HCT116 (cell line): ENCODE measurements around the gene AURKAIP1. TPM values are rescaled to one million over a fixed set of nuclear protein-coding genes. Genes with fewer than 3 reads are reported as not detected.

Experiments used
- ATAC-seq: fragments of 200-7000 bp; cut with Tn5 transposase; 2 replicates; pipeline ENCODE4 v1.9.1; 2020; ENCODE audit warnings: mild to moderate bottlenecking, moderate library complexity
- BruUV-seq: library from RNA; stranded (reverse); fragments of 400-500 nt; replicated peaks from 2 replicates; lab custom pipeline; 2021; lab: Mats Ljungman, UMichigan
- CTCF ChIA-PET: fragments of 300-600 bp; sonication (Branson Sonifier 250); formaldehyde crosslinking; loops from one replicate; lab custom pipeline; 2021; ENCODE audit warnings: antibody characterized with exemption; lab: Charles Lee
- POLR2A ChIA-PET: fragments of 300-600, 350-600 bp; sonication (Branson Sonifier 250); formaldehyde crosslinking; loops from one replicate; lab custom pipeline; 2021; ENCODE audit warnings: antibody characterized with exemption; lab: Charles Lee
- RAD21 ChIA-PET, 2 experiments: fragments of 300-600 bp; sonication (Branson Sonifier 250); formaldehyde crosslinking; loops; one replicate each; lab custom pipeline; 2023; ENCODE audit warnings: low total read pairs in 2 of 2; ENCODE audit not compliant: uncharacterized antibody in 2 of 2, unreplicated experiment in 2 of 2, low non-redundant PET in 1 of 2; lab: Charles Lee
- DNase-seq: peaks from one replicate; pipeline ENCODE4 v3.0.0-alpha.2; 2010; ENCODE audit warnings: low read depth, low spot score
- H2AFZ ChIP-seq: fragments of 200-600 bp; shearing (Covaris generic), sonication (generic); 2 replicates; pipeline ENCODE4 v1.6.1; 2017; ENCODE audit warnings: low read depth, mixed run types, mixed read lengths, antibody characterized with exemption, low read length; ENCODE audit not compliant: poor library complexity, severe bottlenecking
- H3K27ac ChIP-seq: 2 replicates; pipeline ENCODE4 v1.5.1; 2012; ENCODE audit warnings: low read depth, low read length
- H3K27me3 ChIP-seq: fragments of 200-600 bp; sonication (generic); 2 replicates; pipeline ENCODE4 v1.6.1; 2016; ENCODE audit warnings: mixed run types, low read length, mixed read lengths; ENCODE audit not compliant: insufficient read depth
- H3K36me3 ChIP-seq, 2 experiments: fragments of 200-500 bp in 1 of 2; fragments of 200-600 bp in 1 of 2; sonication (Bioruptor generic) in 1 of 2; sonication (generic) in 1 of 2; 2 replicates each; pipeline versions ENCODE4 v1.5.1 to v1.6.1; 2014 to 2016; ENCODE audit warnings: low read length in 2 of 2, inconsistent platforms in 1 of 2, mixed read lengths in 1 of 2, mixed run types in 1 of 2; ENCODE audit not compliant: insufficient read depth in 2 of 2, control insufficient read depth in 1 of 2
- H3K4me1 ChIP-seq, 2 experiments: fragments of 200-600 bp in 1 of 2; sonication (generic) in 1 of 2; 2 replicates each; pipeline versions ENCODE4 v1.5.1 to v1.6.1; 2012 to 2017; ENCODE audit warnings: low read length in 2 of 2, inconsistent platforms in 1 of 2, mild to moderate bottlenecking in 1 of 2, mixed read lengths in 1 of 2, mixed run types in 1 of 2, moderate library complexity in 1 of 2; ENCODE audit not compliant: insufficient read depth in 2 of 2, control insufficient read depth in 1 of 2
- H3K4me2 ChIP-seq: fragments of 200-600 bp; sonication (generic); 2 replicates; pipeline ENCODE4 v1.6.1; 2017; ENCODE audit warnings: mixed run types, low read length, mixed read lengths
- H3K4me3 ChIP-seq, 2 experiments: fragments of 200-600 bp in 1 of 2; sonication (generic) in 1 of 2; replicated peaks in 1 of 2; 2 replicates each; pipeline ENCODE4 v1.5.1; 2011 to 2016; ENCODE audit warnings: low read length in 2 of 2, control low read depth in 1 of 2, low read depth in 1 of 2, mild to moderate bottlenecking in 1 of 2, mixed read lengths in 1 of 2, mixed run types in 1 of 2
- H3K79me2 ChIP-seq: fragments of 200-600 bp; sonication (generic); 2 replicates; pipeline ENCODE4 v1.6.1; 2017; ENCODE audit warnings: mild to moderate bottlenecking, mixed run types, low read length, moderate library complexity, mixed read lengths; ENCODE audit not compliant: insufficient read depth
- H3K9ac ChIP-seq: fragments of 200-600 bp; sonication (generic); 2 replicates; pipeline ENCODE4 v1.6.1; 2016; ENCODE audit warnings: low read length, mixed read lengths
- H3K9me2 ChIP-seq: fragments of 200-600 bp; sonication (generic), shearing (Covaris generic); 2 replicates; pipeline ENCODE4 v1.6.1; 2017; ENCODE audit warnings: mixed run types, mild to moderate bottlenecking, moderate library complexity; ENCODE audit not compliant: insufficient read depth
- H3K9me3 ChIP-seq, 2 experiments: fragments of 200-500 bp in 1 of 2; fragments of 200-600 bp in 1 of 2; sonication (Bioruptor generic) in 1 of 2; sonication (generic) in 1 of 2; 2 replicates each; pipeline ENCODE4 v1.6.1; 2014 to 2017; ENCODE audit warnings: low read length in 2 of 2, mixed read lengths in 2 of 2, inconsistent platforms in 1 of 2, low read depth in 1 of 2, mild to moderate bottlenecking in 1 of 2, mixed run types in 1 of 2, moderate library complexity in 1 of 2; ENCODE audit not compliant: control insufficient read depth in 1 of 2, insufficient read depth in 1 of 2
- H4K20me1 ChIP-seq: fragments of 200-600 bp; sonication (generic), shearing (Covaris generic); 2 replicates; pipeline ENCODE4 v1.6.1; 2017; ENCODE audit warnings: mixed run types, mild to moderate bottlenecking, moderate library complexity; ENCODE audit not compliant: insufficient read depth
- CBX3 ChIP-seq: IDR thresholded peaks from 2 replicates; pipeline ENCODE4 v1.6.1; 2012; ENCODE audit warnings: low read depth
- CEBPB ChIP-seq: IDR thresholded peaks from 2 replicates; pipeline ENCODE4 v1.6.1; 2012; ENCODE audit warnings: low read depth
- ELF1 ChIP-seq: IDR thresholded peaks from 2 replicates; pipeline ENCODE4 v1.6.1; 2012; ENCODE audit warnings: low read depth, borderline replicate concordance
- EZH2 ChIP-seq: fragments of 200-600 bp; sonication (generic); IDR thresholded peaks from 2 replicates; pipeline ENCODE4 v1.6.1; 2017; ENCODE audit warnings: antibody characterized with exemption, mixed run types
- EZH2phosphoT487 ChIP-seq: fragments of 200-600 bp; IDR thresholded peaks from 2 replicates; pipeline ENCODE4 v1.6.1; 2018; ENCODE audit warnings: antibody characterized with exemption, borderline replicate concordance
- FOSL1 ChIP-seq: IDR thresholded peaks from 2 replicates; pipeline ENCODE4 v1.6.1; 2012; ENCODE audit warnings: low read depth
- JUND ChIP-seq: IDR thresholded peaks from 2 replicates; pipeline ENCODE4 v1.6.1; 2012
- POLR2A ChIP-seq: IDR thresholded peaks from 2 replicates; pipeline ENCODE4 v1.7.0; 2011; ENCODE audit warnings: borderline replicate concordance; ENCODE audit not compliant: insufficient read depth, insufficient read length; ENCODE audit errors: extremely low read depth
- POLR2AphosphoS5 ChIP-seq: IDR thresholded peaks from 2 replicates; pipeline ENCODE4 v1.6.1; 2011; ENCODE audit warnings: mild to moderate bottlenecking, low read depth, low read length, moderate library complexity
- RAD21 ChIP-seq: IDR thresholded peaks from 2 replicates; pipeline ENCODE4 v1.6.1; 2012; ENCODE audit warnings: low read depth, mild to moderate bottlenecking
- SIN3A ChIP-seq: IDR thresholded peaks from 2 replicates; pipeline ENCODE4 v1.6.1; 2012; ENCODE audit warnings: low read depth
- SP1 ChIP-seq: IDR thresholded peaks from 2 replicates; pipeline ENCODE4 v1.6.1; 2012; ENCODE audit warnings: low read depth
- SRF ChIP-seq: IDR thresholded peaks from 2 replicates; pipeline ENCODE4 v1.6.1; 2012; ENCODE audit warnings: low read depth
- TCF7L2 ChIP-seq: IDR thresholded peaks from 2 replicates; pipeline ENCODE4 v1.7.0; 2011; ENCODE audit warnings: borderline replicate concordance, inconsistent platforms; ENCODE audit not compliant: insufficient read depth, insufficient read length; ENCODE audit errors: extremely low read depth
- YY1 ChIP-seq: IDR thresholded peaks from 2 replicates; pipeline ENCODE4 v1.6.1; 2011; ENCODE audit warnings: low read length, low read depth, moderate library complexity, mild to moderate bottlenecking; ENCODE audit not compliant: insufficient replicate concordance; ENCODE audit errors: extremely low read depth
- ZNF274 ChIP-seq: fragments of 200-500 bp; sonication (Bioruptor generic); IDR thresholded peaks from 2 replicates; pipeline ENCODE4 v1.6.1; 2014; ENCODE audit warnings: mild to moderate bottlenecking, low read depth, low read length, inconsistent platforms
- intact Hi-C: fragments of 100-400 bp; cut with micrococcal nuclease; formaldehyde crosslinking; loops from 2 replicates; pipeline ENCODE4 v1.10.0; 2022
- total RNA-seq: library from RNA; stranded (reverse); gene quantifications from one replicate; pipeline ENCODE4 v1.2.1, GENCODE V29; 2021; ENCODE audit not compliant: unreplicated experiment
- TF ChIP-seq, protein P1 (sequence below), 3 experiments: fragments of 200-600 bp in 1 of 3; sonication (generic) in 1 of 3; IDR thresholded peaks in 2 of 3; conservative IDR thresholded peaks in 1 of 3; 2 replicates each; pipeline ENCODE4 v1.5.1; 2012 to 2017; ENCODE audit warnings: low read depth in 2 of 3, low read length in 2 of 3, antibody characterized with exemption in 1 of 3, borderline replicate concordance in 1 of 3, control low read depth in 1 of 3, mild to moderate bottlenecking in 1 of 3, mixed read lengths in 1 of 3, mixed run types in 1 of 3, moderate library complexity in 1 of 3; ENCODE audit not compliant: insufficient read depth in 1 of 3
- TF ChIP-seq, protein P2 (sequence below): IDR thresholded peaks from 2 replicates; pipeline ENCODE4 v1.6.1; 2012
- TF ChIP-seq, protein P3 (sequence below): IDR thresholded peaks from 2 replicates; pipeline ENCODE4 v1.6.1; 2012; ENCODE audit warnings: low read depth
- TF ChIP-seq, protein P4 (sequence below): IDR thresholded peaks from 2 replicates; pipeline ENCODE4 v1.6.1; 2012

Gene AURKAIP1
- total RNA-seq, 1 experiment from 2014 or later: 200 TPM

DNA sequence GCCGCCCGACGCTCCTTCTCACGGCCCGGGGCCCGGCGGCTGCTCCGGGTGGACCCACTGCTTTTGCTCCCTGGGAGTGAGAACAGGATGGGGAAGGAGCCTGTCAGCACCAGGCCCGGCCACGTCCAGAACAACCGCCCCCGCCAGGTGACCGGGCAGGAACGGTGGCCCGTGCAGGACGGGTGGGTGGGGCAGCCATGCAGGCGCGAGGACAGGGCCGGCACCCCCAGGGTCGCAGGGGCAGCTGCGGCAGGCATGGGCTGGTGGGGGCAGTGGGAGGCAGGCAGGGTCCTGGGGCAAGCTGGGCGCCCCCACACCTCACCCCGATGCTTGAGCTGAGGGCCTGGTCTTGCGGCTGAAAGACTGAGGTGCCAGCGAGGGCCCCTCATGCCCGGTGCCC lies 38.6 kb downstream of the AURKAIP1 start:
- Histone ChIP-seq H3K4me2 (no peak overlapping the region), H4K20me1 (peaks cover 4% of the 10 kb centered on the region; the same call in 1 of the 2 replicates), H3K27ac (no peak overlapping the region), H3K9me3 (no peaks in the 10 kb centered on the region), H3K4me3 (no peak overlapping the region), H3K27me3 (no peaks in the 10 kb centered on the region), H3K4me1 (peaks cover 6 to 41% of the 10 kb centered on the region in 2 experiments; a peak in 3 of 4 replicates), H2AFZ (no peak overlapping the region), H3K79me2 (peaks cover 17% of the 10 kb centered on the region; the same call in 1 of the 2 replicates), H3K36me3 (peaks cover 6 to 34% of the 10 kb centered on the region in 2 experiments; a peak in 3 of 4 replicates), H3K9me2 (no peaks in the 10 kb centered on the region), H3K9ac (no peak overlapping the region)
- ChIA-PET POLR2A (no interaction called here), RAD21 (no interaction called here), CTCF (no interaction called here)
- ATAC-seq (no peak), DNase-seq (no peak)
- BruUV-seq: no TSS peak
- intact Hi-C loops: no loop called here
- TF ChIP-seq, protein P1, sequence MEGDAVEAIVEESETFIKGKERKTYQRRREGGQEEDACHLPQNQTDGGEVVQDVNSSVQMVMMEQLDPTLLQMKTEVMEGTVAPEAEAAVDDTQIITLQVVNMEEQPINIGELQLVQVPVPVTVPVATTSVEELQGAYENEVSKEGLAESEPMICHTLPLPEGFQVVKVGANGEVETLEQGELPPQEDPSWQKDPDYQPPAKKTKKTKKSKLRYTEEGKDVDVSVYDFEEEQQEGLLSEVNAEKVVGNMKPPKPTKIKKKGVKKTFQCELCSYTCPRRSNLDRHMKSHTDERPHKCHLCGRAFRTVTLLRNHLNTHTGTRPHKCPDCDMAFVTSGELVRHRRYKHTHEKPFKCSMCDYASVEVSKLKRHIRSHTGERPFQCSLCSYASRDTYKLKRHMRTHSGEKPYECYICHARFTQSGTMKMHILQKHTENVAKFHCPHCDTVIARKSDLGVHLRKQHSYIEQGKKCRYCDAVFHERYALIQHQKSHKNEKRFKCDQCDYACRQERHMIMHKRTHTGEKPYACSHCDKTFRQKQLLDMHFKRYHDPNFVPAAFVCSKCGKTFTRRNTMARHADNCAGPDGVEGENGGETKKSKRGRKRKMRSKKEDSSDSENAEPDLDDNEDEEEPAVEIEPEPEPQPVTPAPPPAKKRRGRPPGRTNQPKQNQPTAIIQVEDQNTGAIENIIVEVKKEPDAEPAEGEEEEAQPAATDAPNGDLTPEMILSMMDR (IDR thresholded peaks at IDR 0.05 in 2 of 3, conservative IDR thresholded peaks at IDR 0.05 in 1 of 3; ENCODE audit: borderline replicate concordance in 1 of 3, insufficient read depth in 1 of 3, low read depth in 2 of 3, low read length in 2 of 3): no peak
- TF ChIP-seq, protein P2, sequence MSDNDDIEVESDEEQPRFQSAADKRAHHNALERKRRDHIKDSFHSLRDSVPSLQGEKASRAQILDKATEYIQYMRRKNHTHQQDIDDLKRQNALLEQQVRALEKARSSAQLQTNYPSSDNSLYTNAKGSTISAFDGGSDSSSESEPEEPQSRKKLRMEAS: no peak
- TF ChIP-seq ZNF274 (no peak), EZH2phosphoT487 (no peak), EZH2 (no peak), SP1 (no peak), CEBPB (no peak), TCF7L2 (no peak), JUND (no peak), FOSL1 (no peak), ELF1 (no peak), SIN3A (no peak), YY1 (no peak), RAD21 (no peak), POLR2AphosphoS5 (no peak), SRF (no peak), POLR2A (no peak), CBX3 (no peak)
- TF ChIP-seq, protein P3, sequence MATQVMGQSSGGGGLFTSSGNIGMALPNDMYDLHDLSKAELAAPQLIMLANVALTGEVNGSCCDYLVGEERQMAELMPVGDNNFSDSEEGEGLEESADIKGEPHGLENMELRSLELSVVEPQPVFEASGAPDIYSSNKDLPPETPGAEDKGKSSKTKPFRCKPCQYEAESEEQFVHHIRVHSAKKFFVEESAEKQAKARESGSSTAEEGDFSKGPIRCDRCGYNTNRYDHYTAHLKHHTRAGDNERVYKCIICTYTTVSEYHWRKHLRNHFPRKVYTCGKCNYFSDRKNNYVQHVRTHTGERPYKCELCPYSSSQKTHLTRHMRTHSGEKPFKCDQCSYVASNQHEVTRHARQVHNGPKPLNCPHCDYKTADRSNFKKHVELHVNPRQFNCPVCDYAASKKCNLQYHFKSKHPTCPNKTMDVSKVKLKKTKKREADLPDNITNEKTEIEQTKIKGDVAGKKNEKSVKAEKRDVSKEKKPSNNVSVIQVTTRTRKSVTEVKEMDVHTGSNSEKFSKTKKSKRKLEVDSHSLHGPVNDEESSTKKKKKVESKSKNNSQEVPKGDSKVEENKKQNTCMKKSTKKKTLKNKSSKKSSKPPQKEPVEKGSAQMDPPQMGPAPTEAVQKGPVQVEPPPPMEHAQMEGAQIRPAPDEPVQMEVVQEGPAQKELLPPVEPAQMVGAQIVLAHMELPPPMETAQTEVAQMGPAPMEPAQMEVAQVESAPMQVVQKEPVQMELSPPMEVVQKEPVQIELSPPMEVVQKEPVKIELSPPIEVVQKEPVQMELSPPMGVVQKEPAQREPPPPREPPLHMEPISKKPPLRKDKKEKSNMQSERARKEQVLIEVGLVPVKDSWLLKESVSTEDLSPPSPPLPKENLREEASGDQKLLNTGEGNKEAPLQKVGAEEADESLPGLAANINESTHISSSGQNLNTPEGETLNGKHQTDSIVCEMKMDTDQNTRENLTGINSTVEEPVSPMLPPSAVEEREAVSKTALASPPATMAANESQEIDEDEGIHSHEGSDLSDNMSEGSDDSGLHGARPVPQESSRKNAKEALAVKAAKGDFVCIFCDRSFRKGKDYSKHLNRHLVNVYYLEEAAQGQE: no peak
- TF ChIP-seq, protein P4, sequence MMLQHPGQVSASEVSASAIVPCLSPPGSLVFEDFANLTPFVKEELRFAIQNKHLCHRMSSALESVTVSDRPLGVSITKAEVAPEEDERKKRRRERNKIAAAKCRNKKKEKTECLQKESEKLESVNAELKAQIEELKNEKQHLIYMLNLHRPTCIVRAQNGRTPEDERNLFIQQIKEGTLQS: no peak
